HK-2 (cell line): ENCODE measurements around the gene NUP188.

Experiments
- DNase-seq: peaks from one replicate; pipeline ENCODE4 v3.0.0-alpha.2; 2018; ENCODE audit not compliant: unreplicated experiment

The NUP188 gene

GRCh38 chr9:128947527-128948301, at the start of gene NUP188, which contains the start of gene DOLK:
NUP188 (plus strand) TSS chr9:128947699; CDS start chr9:128947720, 21 bp downstream.
DOLK (minus strand) TSS chr9:128947603; CDS start chr9:128947303, 300 bp downstream.
- DNase-seq: peak; percentile 97

- no peak for DNase-seq
These were observed 49.1 kb upstream of the NUP188 start for GRCh38 chr9:128898382-128898781.

GRCh38 chr9:128898845-128899565, 48.5 kb upstream of the NUP188 start:
- no peak for DNase-seq

GRCh38 chr9:128899566-128900322, 47.8 kb upstream of the NUP188 start:
- DNase-seq: peak; percentile 48

- no peak for DNase-seq
These were observed 46.1 kb upstream of the NUP188 start for GRCh38 chr9:128901379-128901778.

GRCh38 chr9:128901822-128902221, 45.7 kb upstream of the NUP188 start:
- DNase-seq: no peak

GRCh38 chr9:128902351-128903078, 45.0 kb upstream of the NUP188 start:
- no peak for DNase-seq

- DNase-seq: no peak
These were observed 44.4 kb upstream of the NUP188 start for GRCh38 chr9:128903079-128903461.

GRCh38 chr9:128903871-128904620, 43.5 kb upstream of the NUP188 start:
- DNase-seq: no peak

- DNase-seq: no peak
These were observed 41.5 kb upstream of the NUP188 start for GRCh38 chr9:128905964-128906363.

- DNase-seq: no peak
These were observed 40.8 kb upstream of the NUP188 start for GRCh38 chr9:128906741-128907140.

- DNase-seq: no peak
These were observed 39.1 kb upstream of the NUP188 start for GRCh38 chr9:128908372-128908771.

- DNase-seq: no peak
These were observed 37.6 kb upstream of the NUP188 start for GRCh38 chr9:128909859-128910258.

GRCh38 chr9:128910906-128911305, 36.6 kb upstream of the NUP188 start:
- DNase-seq: no peak

GRCh38 chr9:128911529-128912035, 35.9 kb upstream of the NUP188 start:
- DNase-seq: peak; percentile 92

- DNase-seq: peak; percentile 80
These were observed 35.1 kb upstream of the NUP188 start for GRCh38 chr9:128912270-128912853.

GRCh38 chr9:128913048-128913900, 34.2 kb upstream of the NUP188 start:
- DNase-seq: no peak

GRCh38 chr9:128913995-128914772, 33.3 kb upstream of the NUP188 start:
- no peak for DNase-seq

GRCh38 chr9:128916204-128916603, 31.3 kb upstream of the NUP188 start:
- no peak for DNase-seq
